Naive B cell (primary cell): ENCODE results near the gene HNF1B. TPM values are rescaled to one million over a fixed set of nuclear protein-coding genes. Genes with fewer than 3 reads are reported as not detected.

Experiments used
- ATAC-seq, 2 donors: fragments of 150-1000 bp; cut with Tn5 transposase; 2 replicates each; pipeline ENCODE4 v1.10.0; 2021; ENCODE audit warnings: low read depth in 2 of 2, mild to moderate bottlenecking in 2 of 2, moderate library complexity in 2 of 2
- DNase-seq: peaks from one replicate; pipeline ENCODE4 v3.0.0; 2022
- H3K27ac Mint-ChIP-seq, 6 donors: one replicate each; pipeline ENCODE4 v1.8.0; 2020 to 2022; ENCODE audit warnings: mild to moderate bottlenecking in 6 of 6, mixed read lengths in 6 of 6, moderate library complexity in 5 of 6, inconsistent platforms in 2 of 6
- H3K27me3 Mint-ChIP-seq, 3 donors: one replicate each; pipeline ENCODE4 v1.8.0; 2021 to 2022; ENCODE audit warnings: mixed read lengths in 3 of 3, mild to moderate bottlenecking in 1 of 3
- H3K36me3 Mint-ChIP-seq, 2 donors: one replicate each; pipeline ENCODE4 v1.8.0; 2020 to 2022; ENCODE audit warnings: mixed read lengths in 2 of 2, inconsistent platforms in 1 of 2, mild to moderate bottlenecking in 1 of 2
- H3K4me1 Mint-ChIP-seq, 3 donors: one replicate each; pipeline ENCODE4 v1.8.0; 2020 to 2022; ENCODE audit warnings: mixed read lengths in 3 of 3, inconsistent platforms in 1 of 3, mild to moderate bottlenecking in 1 of 3, moderate library complexity in 1 of 3
- H3K4me3 Mint-ChIP-seq, 8 donors: one replicate each; pipeline ENCODE4 v1.8.0; 2020 to 2022; ENCODE audit warnings: mild to moderate bottlenecking in 8 of 8, mixed read lengths in 8 of 8, moderate library complexity in 8 of 8, inconsistent platforms in 2 of 8
- H3K9me3 Mint-ChIP-seq, 7 donors: one replicate each; pipeline ENCODE4 v1.8.0; 2020 to 2022; ENCODE audit warnings: mixed read lengths in 7 of 7, mild to moderate bottlenecking in 5 of 7, inconsistent platforms in 2 of 7, moderate library complexity in 1 of 7
- polyA plus RNA-seq, 6 donors: library from polyadenylated mRNA; unstranded; fragments of 300-500 nt; fragmentation: Illumina TruSeq; gene quantifications; one replicate each; pipeline ENCODE4 v1.2.3, GENCODE V29; 2021; ENCODE audit warnings: low read depth in 6 of 6

HNF1B gene
- polyA plus RNA-seq, 6 donors from 2014 or later, result 0.09 TPM; not detected in 5

DNA sequence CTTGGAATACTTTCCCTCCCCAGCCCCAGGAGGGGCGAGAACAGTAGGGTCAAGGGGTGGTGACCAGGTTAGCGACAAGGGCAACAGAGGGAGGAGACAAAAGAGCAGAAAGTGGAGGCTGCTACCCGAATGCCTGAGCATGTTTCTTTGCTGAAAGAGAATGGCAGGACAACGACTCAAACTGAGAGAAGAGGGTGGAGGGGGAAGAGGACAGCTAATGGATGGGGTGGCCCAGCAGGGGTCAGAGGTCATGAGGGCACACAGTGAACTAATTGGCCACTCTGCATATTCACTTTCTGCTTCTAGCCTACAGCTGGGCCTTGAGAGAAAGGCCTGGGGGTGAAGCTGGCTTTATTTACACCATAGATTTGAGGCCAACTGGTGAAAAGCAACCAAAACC is 82.5 kb downstream of the HNF1B start:
- Mint-ChIP-seq H3K27ac (peak overlapping the region in 1 of 6 donors; percentile 85), H3K27me3 (peaks cover 9 to 31% (median 19%) of the 10 kb centered on the region in 3 donors), H3K4me3 (no peak overlapping the region), H3K4me1 (no peaks in the 10 kb centered on the region), H3K36me3 (no peaks in the 10 kb centered on the region), H3K9me3 (no peaks in the 10 kb centered on the region)
- ATAC-seq, result no peak
- DNase-seq, result no peak

DNA sequence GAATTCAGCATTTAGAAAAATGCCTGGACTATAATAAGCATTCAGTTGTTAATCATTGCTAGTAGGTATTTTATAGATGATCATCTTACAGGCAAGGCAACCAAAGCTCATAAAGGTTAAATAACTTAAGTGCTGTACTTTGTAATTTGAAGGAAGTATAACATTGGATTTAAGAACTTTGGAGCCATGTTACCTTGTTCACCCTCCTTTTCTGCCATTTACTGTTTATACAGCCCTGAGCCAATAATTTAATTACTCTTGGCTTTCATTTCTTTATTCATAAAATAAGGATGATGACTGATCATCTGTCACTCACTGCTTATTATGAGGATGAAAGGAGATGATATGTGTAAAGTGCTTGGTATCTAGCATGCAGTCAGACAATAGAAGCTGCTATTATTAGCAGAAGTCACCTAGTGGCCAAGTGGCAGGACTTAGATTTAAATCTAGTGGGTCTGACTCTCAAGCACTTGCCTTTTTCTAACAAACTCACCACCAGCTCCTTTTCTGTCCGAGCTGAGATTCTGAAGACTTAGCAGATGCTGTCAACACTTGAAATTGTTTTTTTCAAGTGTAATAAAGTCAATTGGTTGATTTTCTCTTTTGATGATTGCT is 83.4 kb downstream of the HNF1B start:
- no peak overlapping the region for H3K27ac Mint-ChIP-seq
- no peaks in the 10 kb centered on the region for H3K9me3 Mint-ChIP-seq
- ATAC-seq, result no peak
- H3K27me3 Mint-ChIP-seq, result peaks cover 9 to 34% (median 19%) of the 10 kb centered on the region in 3 donors
- DNase-seq, result no peak
- no peaks in the 10 kb centered on the region for H3K36me3 Mint-ChIP-seq
- H3K4me3 Mint-ChIP-seq, result no peak overlapping the region
- no peaks in the 10 kb centered on the region for H3K4me1 Mint-ChIP-seq

DNA sequence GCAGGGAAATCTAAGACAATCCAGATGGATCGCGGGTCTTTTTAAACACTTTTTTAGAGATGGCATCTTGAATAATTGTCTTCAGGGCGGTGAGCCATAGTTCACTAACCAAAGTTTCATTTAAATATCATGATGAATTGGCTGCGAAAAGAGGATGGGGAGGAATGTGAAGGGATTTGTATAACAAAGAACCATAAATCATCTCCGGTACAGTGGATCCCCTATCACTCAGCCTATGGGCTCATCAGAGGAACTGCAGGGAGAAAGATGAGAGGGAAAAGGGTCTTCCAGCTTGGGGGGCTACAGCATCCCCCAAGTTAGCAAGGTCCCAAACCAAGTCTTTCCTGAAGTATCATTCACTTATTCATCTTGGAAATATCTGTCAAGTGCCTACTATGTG is 84.9 kb downstream of the HNF1B start:
- H3K27ac Mint-ChIP-seq, result no peak overlapping the region
- H3K9me3 Mint-ChIP-seq, result no peaks in the 10 kb centered on the region
- no peak overlapping the region for H3K4me3 Mint-ChIP-seq
- DNase-seq (no peak), ATAC-seq (no peak)
- peaks cover 9 to 34% (median 9%) of the 10 kb centered on the region in 3 donors for H3K27me3 Mint-ChIP-seq
- no peaks in the 10 kb centered on the region for H3K4me1 Mint-ChIP-seq
- H3K36me3 Mint-ChIP-seq, result no peaks in the 10 kb centered on the region

DNA sequence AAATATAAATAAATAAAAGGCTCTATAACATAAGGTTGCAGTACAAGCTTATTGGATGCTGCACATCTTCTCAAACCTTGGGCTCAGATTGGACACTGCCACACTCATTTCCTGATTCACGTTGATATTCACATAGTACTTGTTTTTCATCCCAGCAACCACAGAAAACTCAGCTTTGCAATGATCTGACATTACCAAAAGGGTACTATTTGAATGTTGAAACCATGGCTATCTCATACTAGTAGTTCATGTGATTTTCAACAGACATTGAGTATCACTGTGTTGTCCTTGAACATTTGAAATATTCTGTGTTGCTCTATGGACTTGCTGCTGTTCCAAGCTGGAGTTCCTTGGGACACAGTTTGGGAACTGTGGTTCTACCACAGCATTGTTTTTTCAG is 87.7 kb downstream of the HNF1B start:
- Mint-ChIP-seq H3K36me3 (no peaks in the 10 kb centered on the region), H3K27me3 (peaks cover 3 to 18% (median 13%) of the 10 kb centered on the region in 3 donors), H3K4me3 (no peak overlapping the region), H3K27ac (no peak overlapping the region), H3K9me3 (no peaks in the 10 kb centered on the region), H3K4me1 (no peaks in the 10 kb centered on the region)
- DNase-seq (no peak), ATAC-seq (no peak)

DNA sequence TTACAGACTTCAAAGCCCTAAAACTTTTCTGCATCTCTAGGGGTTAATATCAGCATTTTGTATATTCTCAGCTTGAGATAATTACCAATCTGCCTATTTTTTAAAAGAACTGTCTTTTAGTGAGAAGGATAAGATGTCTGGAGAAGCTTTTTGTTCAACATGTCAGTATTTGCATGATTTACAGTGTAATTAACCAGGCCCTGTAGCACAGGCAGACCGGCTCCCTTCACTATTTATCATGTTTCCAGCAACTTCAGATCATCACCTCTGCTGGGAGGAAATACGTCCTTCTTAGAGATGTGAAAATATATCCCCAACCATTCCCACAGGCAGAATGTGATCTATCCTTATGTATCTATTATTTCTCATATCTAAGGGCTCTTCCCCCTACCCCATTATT is 93.0 kb downstream of the HNF1B start:
- H3K36me3 Mint-ChIP-seq, result no peaks in the 10 kb centered on the region
- no peak overlapping the region for H3K4me3 Mint-ChIP-seq
- no peak overlapping the region for H3K27ac Mint-ChIP-seq
- H3K4me1 Mint-ChIP-seq, result no peaks in the 10 kb centered on the region
- H3K27me3 Mint-ChIP-seq, result peaks cover 36 to 42% (median 38%) of the 10 kb centered on the region in 3 donors
- DNase-seq, result no peak
- no peak for ATAC-seq
- no peaks in the 10 kb centered on the region for H3K9me3 Mint-ChIP-seq

DNA sequence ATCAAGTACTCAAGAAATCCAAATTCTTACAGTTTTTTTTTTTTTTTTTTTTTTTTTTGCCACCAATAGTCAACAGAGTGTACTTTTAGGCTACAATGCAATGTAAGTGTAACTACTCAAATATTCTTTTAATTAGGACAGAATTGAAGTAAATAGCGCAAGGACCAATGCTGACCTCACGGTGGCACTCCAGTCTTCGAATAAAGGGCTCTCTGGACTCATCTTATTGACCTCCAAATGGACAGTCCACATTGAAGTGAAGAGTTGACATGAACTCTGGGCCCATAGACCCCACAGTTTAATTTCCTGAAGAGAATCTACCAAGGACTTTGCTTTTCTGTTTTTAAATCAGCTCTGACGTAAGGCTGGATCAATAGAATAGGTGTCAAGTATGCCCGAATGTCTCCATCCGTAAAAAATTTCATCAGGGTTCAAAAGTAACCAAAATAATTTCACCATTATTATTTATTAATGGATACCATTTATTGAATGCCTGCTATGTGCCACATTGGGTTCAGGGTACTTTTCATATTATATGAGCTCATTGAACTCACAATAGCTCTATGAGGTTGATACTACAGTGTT is 94.3 kb downstream of the HNF1B start:
- Mint-ChIP-seq H3K36me3 (no peaks in the 10 kb centered on the region), H3K4me1 (no peaks in the 10 kb centered on the region), H3K27me3 (peaks cover 49 to 56% (median 50%) of the 10 kb centered on the region in 3 donors), H3K27ac (no peak overlapping the region), H3K4me3 (no peak overlapping the region), H3K9me3 (no peaks in the 10 kb centered on the region)
- DNase-seq (no peak), ATAC-seq (no peak)

DNA sequence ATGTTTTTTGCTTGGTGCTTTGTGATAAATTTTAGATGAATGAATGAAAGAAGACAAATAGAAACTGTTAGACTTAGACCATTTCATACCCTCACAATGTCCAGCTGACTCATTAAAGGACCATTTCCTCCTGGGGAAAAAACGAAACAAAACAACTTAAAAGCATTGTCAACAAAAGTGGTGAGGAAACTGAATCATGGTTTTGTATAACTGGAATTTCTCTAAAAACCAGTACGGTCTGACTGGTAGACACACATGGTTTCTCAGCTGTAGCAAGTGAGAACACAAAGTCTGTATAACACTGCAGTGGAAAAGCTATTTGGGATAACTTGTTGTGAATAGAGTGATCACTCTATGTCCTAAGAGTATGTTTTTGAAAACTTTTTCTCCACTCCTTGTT is 96.3 kb downstream of the HNF1B start:
- Mint-ChIP-seq H3K27me3 (peaks cover 59 to 67% (median 64%) of the 10 kb centered on the region in 3 donors), H3K27ac (no peak overlapping the region), H3K36me3 (no peaks in the 10 kb centered on the region), H3K4me1 (peaks cover 3 to 5% (median 3%) of the 10 kb centered on the region in 3 donors), H3K4me3 (no peak overlapping the region), H3K9me3 (no peaks in the 10 kb centered on the region)
- ATAC-seq, result no peak
- DNase-seq, result no peak

DNA sequence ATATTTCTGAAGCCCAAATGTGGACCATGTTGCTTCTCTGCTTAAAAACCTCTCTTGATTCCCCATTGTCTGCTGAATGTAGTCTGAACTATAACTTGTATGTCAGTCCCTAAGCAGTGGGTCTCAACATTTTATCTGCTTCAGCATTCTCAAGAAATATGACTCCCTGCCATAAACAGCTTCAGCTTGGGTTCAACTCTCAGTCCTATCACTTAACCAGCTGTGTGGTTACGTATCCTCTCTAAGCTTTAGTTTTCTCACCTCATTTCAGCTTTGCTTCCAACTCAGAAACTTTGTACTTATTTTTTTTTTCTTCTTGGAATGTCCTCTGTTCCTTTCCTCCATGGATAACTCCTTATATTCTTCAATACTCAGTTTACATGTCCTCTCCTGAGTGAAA is 97.0 kb downstream of the HNF1B start:
- no peaks in the 10 kb centered on the region for H3K9me3 Mint-ChIP-seq
- no peak overlapping the region for H3K4me3 Mint-ChIP-seq
- H3K27ac Mint-ChIP-seq, result peak overlapping the region in 1 of 6 donors; percentile 23
- DNase-seq, result no peak
- H3K4me1 Mint-ChIP-seq, result peaks cover 8 to 11% (median 10%) of the 10 kb centered on the region in 3 donors
- no peak for ATAC-seq
- H3K27me3 Mint-ChIP-seq, result peaks cover 59 to 65% (median 63%) of the 10 kb centered on the region in 3 donors
- H3K36me3 Mint-ChIP-seq, result no peaks in the 10 kb centered on the region

DNA sequence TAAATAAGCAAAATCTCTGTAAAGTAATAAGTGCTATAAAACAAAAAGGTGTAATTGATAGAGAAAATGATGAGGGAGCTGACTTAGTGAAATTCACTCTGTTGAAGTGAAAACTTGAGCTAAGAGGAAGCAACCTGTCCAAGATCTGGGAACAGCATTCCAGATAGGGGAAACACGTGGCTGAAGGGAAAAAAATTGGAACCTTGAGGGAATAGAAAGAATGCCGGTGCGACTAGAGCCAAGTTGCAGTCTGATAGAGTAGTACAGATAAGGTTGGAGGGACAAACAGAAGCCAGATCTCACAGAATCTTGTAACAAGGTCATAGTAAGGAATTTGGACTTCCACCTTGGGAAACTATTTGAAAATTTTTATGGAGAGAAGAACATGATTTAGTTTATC is 101.0 kb downstream of the HNF1B start:
- DNase-seq, result no peak
- H3K27ac Mint-ChIP-seq, result peak overlapping the region in 5 of 6 donors; percentile 24 to 97 (median 92)
- peaks cover 32 to 42% (median 38%) of the 10 kb centered on the region in 3 donors for H3K27me3 Mint-ChIP-seq
- H3K4me3 Mint-ChIP-seq, result peak overlapping the region; percentile 93 to 99 (median 96)
- peaks cover 7 to 8% of the 10 kb centered on the region in 2 donors for H3K36me3 Mint-ChIP-seq
- H3K4me1 Mint-ChIP-seq, result peaks cover 22 to 40% (median 33%) of the 10 kb centered on the region in 3 donors
- ATAC-seq, result no peak
- H3K9me3 Mint-ChIP-seq, result no peaks in the 10 kb centered on the region

DNA sequence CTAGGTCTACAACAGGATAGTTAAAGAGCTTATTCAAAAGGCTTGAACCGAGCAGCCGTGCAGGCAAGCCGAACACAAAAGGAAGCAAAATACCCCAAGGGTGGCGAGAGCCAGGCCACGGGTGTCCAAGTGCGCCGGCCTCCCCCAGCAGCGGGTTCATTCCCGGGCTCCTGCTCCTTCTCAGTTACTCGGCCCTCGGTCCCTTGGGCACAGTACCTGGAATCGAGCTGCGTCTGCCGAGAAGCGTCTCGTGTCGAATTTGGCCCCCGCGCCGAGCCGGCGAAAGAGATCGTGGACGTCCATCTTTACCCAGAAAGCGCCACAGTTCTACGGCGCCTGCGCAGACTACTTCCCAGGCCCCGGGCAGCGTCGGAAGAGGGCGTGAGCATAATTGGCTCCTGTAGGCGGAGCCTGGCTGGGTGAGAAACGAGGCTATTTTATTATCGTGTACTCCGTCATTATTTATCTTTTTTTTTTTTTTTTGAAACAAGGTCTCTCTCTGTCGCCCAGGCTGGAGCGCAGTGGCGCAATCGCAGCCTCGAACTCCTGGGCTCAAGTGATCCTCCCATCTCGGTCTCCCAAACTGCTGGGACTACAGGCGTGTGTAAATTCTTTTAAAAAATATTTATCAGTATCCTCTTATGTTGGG is 101.6 kb downstream of the HNF1B start, which contains the start of gene DDX52:
Gene DDX52 (minus strand): TSS at position 329 of the 649 bp plus-strand sequence. CDS start 26 bp downstream, at position 303.
- H3K27me3 Mint-ChIP-seq, result peaks cover 27 to 36% (median 32%) of the 10 kb centered on the region in 3 donors
- peaks cover 7 to 8% of the 10 kb centered on the region in 2 donors for H3K36me3 Mint-ChIP-seq
- H3K4me3 Mint-ChIP-seq, result peak within 1 kb of the TSS; percentile 93 to 99 (median 96)
- H3K9me3 Mint-ChIP-seq, result no peaks in the 10 kb centered on the region
- peak within 1 kb of the TSS; percentile 92 to 97 (median 94) for H3K27ac Mint-ChIP-seq
- peaks cover 22 to 41% (median 33%) of the 10 kb centered on the region in 3 donors for H3K4me1 Mint-ChIP-seq
- DNase-seq (peak; percentile 83), ATAC-seq (peak; percentile 97 to 98)

DNA sequence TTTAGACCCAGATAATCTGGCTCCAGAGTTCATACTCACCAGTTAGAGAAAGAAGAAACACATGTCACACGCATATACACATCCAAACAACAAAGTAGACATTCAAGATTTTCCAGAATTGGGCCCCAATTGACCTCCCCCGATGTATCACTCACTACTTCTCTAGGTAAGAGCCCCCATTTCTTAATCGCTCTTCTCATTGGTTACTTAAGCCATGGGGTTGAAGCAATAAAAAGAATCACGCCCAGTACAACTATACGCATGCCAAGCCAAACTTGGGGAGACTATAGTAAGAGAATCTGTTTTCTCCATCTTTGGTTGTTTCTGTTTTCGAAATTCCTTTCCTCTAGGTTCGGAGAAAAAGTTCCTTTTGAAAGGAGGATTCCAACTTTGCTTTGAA is 102.2 kb downstream of the HNF1B start:
- no peak for ATAC-seq
- Mint-ChIP-seq H3K4me1 (peaks cover 22 to 41% (median 33%) of the 10 kb centered on the region in 3 donors), H3K9me3 (no peaks in the 10 kb centered on the region), H3K27ac (peak overlapping the region in 5 of 6 donors; percentile 92 to 97 (median 94)), H3K4me3 (peak overlapping the region; percentile 93 to 99 (median 96)), H3K36me3 (peaks cover 7 to 8% of the 10 kb centered on the region in 2 donors), H3K27me3 (peaks cover 22 to 30% (median 26%) of the 10 kb centered on the region in 3 donors)
- no peak for DNase-seq

DNA sequence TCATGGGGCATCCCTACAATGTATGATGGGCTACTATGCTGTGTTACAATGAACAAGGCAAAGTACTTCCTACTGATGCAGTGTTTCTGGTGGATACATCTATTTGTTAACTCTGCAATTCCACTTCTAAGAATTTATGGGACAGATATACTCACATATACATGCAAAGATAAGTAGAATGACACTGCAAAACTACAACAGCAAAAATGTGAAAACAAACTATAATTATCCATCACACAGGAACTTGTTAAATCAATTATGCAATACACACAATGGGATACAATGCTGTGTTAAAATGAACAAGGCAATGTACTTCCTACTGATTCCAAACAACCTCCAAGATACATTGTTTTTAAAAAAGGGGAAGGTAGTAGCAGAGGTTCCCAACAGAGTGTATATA is 104.8 kb downstream of the HNF1B start:
- Mint-ChIP-seq H3K4me1 (peaks cover 22 to 41% (median 33%) of the 10 kb centered on the region in 3 donors), H3K9me3 (no peaks in the 10 kb centered on the region), H3K36me3 (peaks cover 7 to 12% of the 10 kb centered on the region in 2 donors), H3K27ac (no peak overlapping the region), H3K4me3 (peak overlapping the region in 1 of 8 donors; percentile 19), H3K27me3 (peaks cover 7 to 14% (median 12%) of the 10 kb centered on the region in 3 donors)
- ATAC-seq (no peak), DNase-seq (no peak)

DNA sequence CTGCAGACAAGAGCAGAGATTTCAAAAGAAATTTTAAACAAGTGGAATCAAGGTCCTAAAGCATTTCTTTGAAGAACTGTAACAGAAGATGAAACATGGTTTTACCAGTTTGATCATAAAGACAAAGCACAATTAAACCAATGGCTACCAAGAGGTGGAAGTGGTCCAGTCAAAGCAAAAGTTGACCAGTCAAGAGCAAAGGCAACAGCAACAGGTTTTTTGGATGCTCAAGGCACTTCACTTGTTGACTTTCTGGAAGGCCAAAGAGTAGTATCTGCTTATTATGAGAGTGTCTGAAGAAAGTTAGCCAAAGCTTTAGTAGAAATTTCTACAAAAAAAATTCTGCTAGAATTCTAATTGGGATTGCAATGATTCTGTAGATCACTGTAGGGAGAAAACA is 106.9 kb downstream of the HNF1B start:
- Mint-ChIP-seq H3K27me3 (no peaks in the 10 kb centered on the region), H3K27ac (peak overlapping the region in 2 of 6 donors; percentile 4 to 47), H3K9me3 (no peaks in the 10 kb centered on the region), H3K4me3 (peak overlapping the region in 1 of 8 donors; percentile 22), H3K36me3 (peaks cover 7 to 15% of the 10 kb centered on the region in 2 donors), H3K4me1 (peaks cover 14 to 32% (median 24%) of the 10 kb centered on the region in 3 donors)
- ATAC-seq (no peak), DNase-seq (no peak)
